ENCODE data around the gene SORBS2.

The SORBS2 gene

DNA sequence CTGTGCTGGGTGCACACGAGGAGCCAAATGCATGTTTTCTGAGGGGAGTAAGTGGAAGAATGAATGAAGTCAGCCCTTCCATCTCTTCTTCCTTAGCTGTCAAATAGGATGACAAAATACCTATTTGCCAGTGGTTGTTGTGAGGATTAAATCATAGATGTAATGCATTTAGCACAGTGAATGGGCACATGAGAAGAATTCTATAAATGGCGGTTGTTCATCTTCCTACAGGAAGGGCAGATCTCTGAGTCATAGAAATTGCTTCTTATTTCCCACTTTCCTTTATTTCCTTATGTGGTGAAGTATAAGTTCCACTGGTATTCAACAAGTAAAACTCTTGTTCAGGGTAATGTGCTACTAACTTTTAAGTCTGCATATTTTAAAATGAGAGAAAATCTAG, 83.1 kb downstream of the SORBS2 start:
- no peak overlapping the region for H3K4me3 ChIP-seq (ENCODE audit: low read depth, low read length)
- DNase-seq (ENCODE audit: low read depth), result no peak
- TF ChIP-seq MYC (IDR thresholded peaks at IDR 0.05; ENCODE audit: low read depth, low read length) (no peak), POLR2A (IDR thresholded peaks at IDR 0.05; ENCODE audit: extremely low read depth, insufficient read length) (no peak)

DNA sequence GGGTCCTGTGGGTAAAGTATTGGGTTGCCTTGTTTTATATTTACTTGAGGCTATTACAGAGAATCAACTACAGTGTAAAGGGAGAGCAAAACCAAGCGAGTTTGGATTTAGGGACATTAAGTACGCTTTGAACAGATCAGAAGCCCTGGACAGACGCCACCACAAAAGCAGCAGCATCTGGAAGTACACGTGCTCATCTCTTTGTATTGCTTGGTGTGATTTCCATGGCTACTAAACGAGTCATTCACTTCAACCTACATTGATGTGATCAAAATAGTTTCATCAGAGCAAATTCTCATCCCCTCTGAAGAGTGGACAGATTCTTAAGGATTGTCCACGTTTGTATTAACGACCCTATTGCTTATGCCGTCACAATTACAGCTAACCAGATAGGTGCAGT, 85.1 kb downstream of the SORBS2 start:
- no peak for DNase-seq (ENCODE audit: low read depth)
- H3K4me3 ChIP-seq (ENCODE audit: low read depth, low read length), result no peak overlapping the region
- TF ChIP-seq, protein P1, sequence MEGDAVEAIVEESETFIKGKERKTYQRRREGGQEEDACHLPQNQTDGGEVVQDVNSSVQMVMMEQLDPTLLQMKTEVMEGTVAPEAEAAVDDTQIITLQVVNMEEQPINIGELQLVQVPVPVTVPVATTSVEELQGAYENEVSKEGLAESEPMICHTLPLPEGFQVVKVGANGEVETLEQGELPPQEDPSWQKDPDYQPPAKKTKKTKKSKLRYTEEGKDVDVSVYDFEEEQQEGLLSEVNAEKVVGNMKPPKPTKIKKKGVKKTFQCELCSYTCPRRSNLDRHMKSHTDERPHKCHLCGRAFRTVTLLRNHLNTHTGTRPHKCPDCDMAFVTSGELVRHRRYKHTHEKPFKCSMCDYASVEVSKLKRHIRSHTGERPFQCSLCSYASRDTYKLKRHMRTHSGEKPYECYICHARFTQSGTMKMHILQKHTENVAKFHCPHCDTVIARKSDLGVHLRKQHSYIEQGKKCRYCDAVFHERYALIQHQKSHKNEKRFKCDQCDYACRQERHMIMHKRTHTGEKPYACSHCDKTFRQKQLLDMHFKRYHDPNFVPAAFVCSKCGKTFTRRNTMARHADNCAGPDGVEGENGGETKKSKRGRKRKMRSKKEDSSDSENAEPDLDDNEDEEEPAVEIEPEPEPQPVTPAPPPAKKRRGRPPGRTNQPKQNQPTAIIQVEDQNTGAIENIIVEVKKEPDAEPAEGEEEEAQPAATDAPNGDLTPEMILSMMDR (IDR thresholded peaks at IDR 0.05; ENCODE audit: low read depth, low read length), result no peak

DNA sequence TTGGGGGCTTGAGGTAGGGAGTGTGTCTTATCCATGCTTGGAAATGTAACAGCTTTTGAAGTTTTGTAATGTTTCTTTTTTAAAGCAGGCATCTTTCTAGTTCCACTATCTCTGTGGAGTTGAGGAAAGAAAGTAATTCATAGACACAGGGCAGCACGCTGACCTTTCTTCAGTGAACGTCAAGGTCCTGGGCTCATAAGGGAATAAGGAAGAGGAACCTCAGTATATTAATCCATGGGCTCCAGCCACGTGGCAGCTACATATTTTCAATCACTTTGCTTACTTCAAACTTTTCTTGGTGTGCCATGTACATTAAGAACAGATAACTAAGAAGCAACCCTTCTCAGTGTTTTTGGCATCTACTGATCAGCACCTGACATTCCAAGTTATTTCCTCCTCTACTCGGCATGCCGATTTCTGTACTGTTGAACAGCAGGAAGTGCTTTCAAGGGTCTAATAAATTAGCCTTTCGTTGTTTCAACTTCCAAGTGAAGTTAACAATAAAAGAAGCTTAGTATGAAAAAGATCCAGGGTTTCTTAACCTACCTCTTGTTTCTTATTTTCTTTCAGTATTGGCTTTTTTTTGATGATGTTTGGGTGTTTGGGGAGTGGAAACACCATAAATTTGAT, 88.2 kb downstream of the SORBS2 start:
- no peak for TF ChIP-seq POLR2A (IDR thresholded peaks at IDR 0.05; ENCODE audit: extremely low read depth, insufficient read length)
- TF ChIP-seq, protein P2, sequence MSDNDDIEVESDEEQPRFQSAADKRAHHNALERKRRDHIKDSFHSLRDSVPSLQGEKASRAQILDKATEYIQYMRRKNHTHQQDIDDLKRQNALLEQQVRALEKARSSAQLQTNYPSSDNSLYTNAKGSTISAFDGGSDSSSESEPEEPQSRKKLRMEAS (IDR thresholded peaks at IDR 0.05; ENCODE audit: low read depth, low read length), result no peak
- TF ChIP-seq, protein P1 (IDR thresholded peaks at IDR 0.05; ENCODE audit: low read depth, low read length), result no peak

DNA sequence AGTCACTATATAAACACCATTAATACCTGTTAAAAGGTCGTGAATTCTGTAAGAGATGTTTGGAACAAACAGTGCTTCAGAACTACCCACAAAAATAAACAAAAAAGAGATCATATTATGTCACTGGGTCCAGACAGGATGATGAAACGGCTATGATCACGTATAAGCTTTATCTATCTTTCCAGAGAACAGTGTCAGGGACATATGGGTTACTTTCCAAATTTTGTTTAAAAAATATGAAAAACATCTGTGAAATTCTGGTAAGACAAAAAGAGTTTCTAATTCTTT, 90.0 kb downstream of the SORBS2 start:
- TF ChIP-seq MYC (IDR thresholded peaks at IDR 0.05; ENCODE audit: low read depth, low read length) (no peak), POLR2A (IDR thresholded peaks at IDR 0.05; ENCODE audit: extremely low read depth, insufficient read length) (no peak)
- DNase-seq (ENCODE audit: low read depth), result no peak
- no peak overlapping the region for H3K4me3 ChIP-seq (ENCODE audit: low read depth, low read length)

More for the DNA sequence above, 88.2 kb downstream of the SORBS2 start:
- DNase-seq (ENCODE audit: low read depth), result no peak
- H3K4me3 ChIP-seq (ENCODE audit: low read depth, low read length), result no peak overlapping the region

DNA sequence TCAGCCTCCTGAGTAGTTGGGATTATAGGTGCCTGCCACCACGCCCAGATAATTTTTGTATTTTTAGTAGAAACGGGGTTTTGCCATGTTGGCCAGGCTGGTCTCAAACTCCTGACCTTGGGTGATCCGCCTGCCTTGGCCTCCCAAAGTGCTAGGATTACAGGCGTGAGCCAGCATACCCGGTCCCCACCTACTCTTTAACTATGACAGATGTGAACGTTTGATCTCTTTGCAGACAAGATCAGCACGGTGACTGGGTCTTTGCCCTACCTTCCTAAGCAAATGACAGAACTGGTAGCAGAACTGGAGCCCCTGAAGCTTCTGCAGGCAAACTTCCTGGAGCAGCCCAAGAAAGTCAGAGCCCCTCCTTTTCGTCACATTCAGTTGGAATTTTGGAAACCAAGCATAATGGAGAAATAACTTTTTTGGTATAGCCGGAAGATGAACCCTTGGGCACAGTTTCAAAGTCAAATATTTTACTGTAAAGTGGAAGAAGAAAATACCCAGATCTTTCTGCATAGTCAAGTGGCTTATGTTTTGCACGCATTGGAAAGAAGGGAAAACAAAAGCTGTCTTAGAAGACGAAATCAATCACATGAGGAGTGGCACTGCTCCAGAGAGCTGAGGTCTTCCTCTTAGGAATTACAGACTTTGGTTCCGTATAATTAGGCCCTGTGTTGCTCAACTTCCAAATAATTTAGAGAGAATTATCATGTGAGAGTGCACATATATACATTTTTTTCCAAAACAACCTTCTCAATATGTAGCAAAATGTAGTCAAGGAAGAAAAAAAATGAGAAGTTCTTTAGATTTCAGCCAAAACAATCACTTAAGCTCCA, 90.6 kb downstream of the SORBS2 start:
- TF ChIP-seq MYC (IDR thresholded peaks at IDR 0.05; ENCODE audit: low read depth, low read length), result no peak
- no peak for TF ChIP-seq POLR2A (IDR thresholded peaks at IDR 0.05; ENCODE audit: extremely low read depth, insufficient read length)
- TF ChIP-seq, protein P2 (IDR thresholded peaks at IDR 0.05; ENCODE audit: low read depth, low read length), result no peak
- TF ChIP-seq, protein P1 (IDR thresholded peaks at IDR 0.05; ENCODE audit: low read depth, low read length), result no peak
- H3K4me3 ChIP-seq (ENCODE audit: low read depth, low read length), result no peak overlapping the region
- DNase-seq (ENCODE audit: low read depth), result no peak

DNA sequence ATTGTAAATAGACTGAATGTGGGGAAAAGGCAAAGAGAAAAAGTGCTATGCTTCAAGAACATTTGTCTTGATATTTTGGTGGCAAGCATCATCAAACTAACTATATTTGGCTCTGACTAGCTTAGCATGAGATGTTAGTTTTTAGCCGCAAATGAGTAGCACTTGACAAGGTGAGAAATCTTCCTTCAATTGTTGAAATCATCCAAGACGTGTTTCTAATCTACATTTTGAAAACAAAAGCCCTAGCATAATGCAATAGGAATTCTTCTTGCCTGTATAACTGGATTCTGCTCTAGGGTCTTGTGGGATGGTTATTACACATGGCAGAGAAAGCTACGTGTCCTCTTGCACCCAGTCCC, 92.5 kb downstream of the SORBS2 start:
- no peak overlapping the region for H3K4me3 ChIP-seq (ENCODE audit: low read depth, low read length)
- no peak for DNase-seq (ENCODE audit: low read depth)
- TF ChIP-seq MYC (IDR thresholded peaks at IDR 0.05; ENCODE audit: low read depth, low read length) (no peak), POLR2A (IDR thresholded peaks at IDR 0.05; ENCODE audit: extremely low read depth, insufficient read length) (no peak)
- TF ChIP-seq, protein P2 (IDR thresholded peaks at IDR 0.05; ENCODE audit: low read depth, low read length), result no peak
- TF ChIP-seq, protein P1 (IDR thresholded peaks at IDR 0.05; ENCODE audit: low read depth, low read length), result no peak

Measured in NB4 (cell line).